ENCODE results near the gene DIS3L2.

Gene DIS3L2, protein sequence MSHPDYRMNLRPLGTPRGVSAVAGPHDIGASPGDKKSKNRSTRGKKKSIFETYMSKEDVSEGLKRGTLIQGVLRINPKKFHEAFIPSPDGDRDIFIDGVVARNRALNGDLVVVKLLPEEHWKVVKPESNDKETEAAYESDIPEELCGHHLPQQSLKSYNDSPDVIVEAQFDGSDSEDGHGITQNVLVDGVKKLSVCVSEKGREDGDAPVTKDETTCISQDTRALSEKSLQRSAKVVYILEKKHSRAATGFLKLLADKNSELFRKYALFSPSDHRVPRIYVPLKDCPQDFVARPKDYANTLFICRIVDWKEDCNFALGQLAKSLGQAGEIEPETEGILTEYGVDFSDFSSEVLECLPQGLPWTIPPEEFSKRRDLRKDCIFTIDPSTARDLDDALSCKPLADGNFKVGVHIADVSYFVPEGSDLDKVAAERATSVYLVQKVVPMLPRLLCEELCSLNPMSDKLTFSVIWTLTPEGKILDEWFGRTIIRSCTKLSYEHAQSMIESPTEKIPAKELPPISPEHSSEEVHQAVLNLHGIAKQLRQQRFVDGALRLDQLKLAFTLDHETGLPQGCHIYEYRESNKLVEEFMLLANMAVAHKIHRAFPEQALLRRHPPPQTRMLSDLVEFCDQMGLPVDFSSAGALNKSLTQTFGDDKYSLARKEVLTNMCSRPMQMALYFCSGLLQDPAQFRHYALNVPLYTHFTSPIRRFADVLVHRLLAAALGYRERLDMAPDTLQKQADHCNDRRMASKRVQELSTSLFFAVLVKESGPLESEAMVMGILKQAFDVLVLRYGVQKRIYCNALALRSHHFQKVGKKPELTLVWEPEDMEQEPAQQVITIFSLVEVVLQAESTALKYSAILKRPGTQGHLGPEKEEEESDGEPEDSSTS

DNA sequence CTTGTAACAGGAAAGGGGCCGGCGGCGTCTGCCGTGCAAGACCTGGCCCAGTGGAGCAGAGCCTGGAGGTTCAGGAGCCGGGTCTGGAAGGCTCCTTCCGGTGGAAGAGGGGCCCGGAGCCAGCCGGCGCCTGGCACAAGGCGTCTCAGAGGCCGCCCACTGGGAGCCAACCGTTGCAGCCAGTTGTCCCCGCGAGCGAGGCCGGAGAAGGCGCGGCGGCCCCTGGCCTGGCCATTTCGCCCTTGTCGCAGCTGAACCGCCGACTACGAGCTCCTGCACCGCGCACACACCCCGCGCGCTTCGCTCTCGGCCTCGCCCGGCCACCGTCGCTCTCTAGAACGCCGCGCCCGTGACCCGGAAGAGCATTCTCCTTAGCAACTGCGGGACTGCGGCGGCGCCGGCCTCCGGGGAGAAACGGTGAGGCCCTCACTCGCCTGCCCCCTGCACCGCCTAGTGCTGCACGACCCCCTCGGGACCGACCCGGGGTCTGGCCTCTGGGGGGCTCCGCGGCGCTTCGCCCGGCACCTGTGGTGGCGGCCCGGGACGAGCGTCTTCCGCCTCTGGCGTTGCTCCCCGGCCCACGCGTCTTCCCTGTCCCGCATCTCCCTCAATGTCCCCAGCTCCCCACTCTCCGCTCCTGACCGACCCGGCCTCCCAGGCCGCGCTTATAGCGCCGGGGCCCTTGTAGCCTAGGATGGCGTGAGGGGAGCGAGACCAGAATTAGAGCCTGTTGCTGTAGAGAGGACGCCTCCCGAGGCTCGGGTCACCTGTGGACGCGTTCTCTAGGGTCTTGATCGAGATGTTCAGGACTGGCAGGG lies at the start of gene DIS3L2:
Gene DIS3L2, plus strand, starts transcription at position 365 of the 818 bp plus-strand sequence. CDS start 53,215 bp downstream, outside the sequence.
- peak; percentile 87 for DNase-seq (ENCODE audit: low spot score)

DNA sequence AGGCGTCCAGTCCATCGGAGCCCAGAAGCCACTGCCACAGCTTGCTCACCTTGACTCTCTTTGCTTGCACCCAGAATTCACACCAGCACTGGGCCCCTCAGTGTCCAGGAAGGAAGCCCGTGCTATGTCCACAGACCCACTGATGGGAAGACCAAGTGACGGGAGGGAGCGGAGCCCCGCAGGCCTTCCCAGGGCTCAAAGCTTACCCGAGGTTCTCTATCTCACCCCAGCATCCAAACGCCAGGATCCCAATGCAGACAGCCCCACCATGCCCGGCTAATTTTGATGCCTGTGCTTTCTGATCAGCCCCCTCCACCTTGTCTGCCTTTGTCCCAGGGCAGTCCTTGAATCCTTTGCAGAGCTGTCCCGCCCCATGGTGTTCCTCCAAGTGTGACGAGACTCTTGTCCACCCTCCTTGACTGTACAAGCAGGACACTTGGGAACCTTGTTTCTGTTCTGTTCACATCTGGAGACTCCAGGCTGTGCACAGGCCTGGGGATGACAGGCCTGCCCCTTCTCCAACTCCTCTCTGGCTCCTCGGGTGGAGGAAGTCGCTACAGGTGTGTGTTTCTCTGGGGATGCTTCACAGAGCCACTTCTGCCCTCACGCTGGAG lies 47.3 kb upstream of the DIS3L2 start:
- no peak for DNase-seq (ENCODE audit: low spot score)

DNA sequence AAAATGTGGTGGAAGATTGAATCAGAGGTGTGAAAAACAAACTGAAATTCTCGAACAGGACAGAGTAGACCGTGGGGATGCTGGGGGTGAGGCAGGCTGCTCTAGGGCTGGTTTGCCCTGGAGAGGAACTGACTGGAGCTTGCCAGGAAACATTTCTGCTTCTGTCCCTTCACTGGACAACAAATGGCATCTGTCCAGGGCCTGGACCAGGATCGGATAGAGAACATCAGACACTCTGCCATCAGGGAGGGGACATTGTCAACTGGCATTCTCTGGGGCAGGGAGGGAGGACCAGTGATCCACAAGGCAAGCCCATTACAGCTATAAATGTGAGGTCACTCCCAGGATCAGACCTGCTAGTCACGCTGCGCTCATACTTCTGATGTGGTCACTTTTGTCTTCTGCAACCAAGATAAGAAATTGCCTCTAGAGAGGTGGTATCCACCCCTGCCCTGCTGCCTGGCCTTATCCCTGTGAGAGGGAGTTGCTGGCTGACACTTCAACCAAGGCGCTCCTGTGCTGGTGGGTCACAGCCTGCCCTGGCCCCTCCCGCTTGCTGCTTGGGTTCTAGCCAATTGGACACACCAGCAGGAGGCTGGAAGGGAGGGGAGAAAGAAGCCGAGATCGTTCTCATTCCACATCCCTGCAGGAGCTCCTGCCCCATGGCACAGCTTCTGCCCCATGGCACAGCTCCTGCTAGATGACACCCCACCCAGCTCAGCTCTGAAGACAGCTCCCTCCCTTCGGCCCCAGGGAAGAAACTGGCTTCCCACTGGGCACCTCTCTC lies 44.0 kb upstream of the DIS3L2 start:
- DNase-seq (ENCODE audit: low spot score): no peak

DNA sequence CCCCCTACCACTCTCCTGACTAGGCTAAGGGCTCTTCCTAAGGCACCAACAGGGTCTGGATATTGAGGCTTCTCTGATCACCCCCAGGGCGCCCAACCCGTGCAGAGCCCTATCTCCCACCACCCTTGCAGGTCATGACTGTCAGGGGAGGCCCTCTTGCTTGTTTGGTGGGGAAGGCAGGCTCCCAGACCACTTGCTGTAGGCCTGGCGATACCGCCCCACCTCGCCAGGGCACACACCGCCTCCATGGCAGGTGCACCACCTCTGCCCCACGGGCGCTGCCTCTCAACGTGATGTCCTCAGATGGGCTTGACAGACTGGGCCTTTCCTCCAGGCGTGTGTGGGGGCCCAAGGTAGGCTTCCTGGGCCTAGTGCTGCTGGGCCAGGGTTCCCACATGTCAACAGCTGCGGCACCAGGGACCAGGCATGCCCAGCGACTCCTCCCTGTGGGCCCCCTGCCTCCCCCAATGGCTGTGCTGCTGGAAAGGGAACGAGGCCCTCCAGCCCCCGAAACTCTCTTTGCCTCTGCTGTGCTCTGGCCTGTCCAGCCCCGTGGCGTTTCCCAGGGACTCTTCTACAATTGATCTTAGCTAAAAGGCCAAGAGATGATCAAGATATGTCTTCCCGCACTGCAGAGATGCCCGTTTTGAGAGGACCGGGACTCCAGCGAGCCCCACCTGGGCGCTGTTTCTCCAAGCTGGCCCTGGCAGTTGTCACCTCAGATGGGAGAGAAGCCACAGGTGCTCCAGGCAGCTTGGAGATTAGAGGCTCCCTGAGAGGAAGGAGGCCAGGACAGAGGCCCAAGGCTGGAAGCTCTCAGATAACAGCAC lies 42.8 kb upstream of the DIS3L2 start:
- no peak for DNase-seq (ENCODE audit: low spot score)

DNA sequence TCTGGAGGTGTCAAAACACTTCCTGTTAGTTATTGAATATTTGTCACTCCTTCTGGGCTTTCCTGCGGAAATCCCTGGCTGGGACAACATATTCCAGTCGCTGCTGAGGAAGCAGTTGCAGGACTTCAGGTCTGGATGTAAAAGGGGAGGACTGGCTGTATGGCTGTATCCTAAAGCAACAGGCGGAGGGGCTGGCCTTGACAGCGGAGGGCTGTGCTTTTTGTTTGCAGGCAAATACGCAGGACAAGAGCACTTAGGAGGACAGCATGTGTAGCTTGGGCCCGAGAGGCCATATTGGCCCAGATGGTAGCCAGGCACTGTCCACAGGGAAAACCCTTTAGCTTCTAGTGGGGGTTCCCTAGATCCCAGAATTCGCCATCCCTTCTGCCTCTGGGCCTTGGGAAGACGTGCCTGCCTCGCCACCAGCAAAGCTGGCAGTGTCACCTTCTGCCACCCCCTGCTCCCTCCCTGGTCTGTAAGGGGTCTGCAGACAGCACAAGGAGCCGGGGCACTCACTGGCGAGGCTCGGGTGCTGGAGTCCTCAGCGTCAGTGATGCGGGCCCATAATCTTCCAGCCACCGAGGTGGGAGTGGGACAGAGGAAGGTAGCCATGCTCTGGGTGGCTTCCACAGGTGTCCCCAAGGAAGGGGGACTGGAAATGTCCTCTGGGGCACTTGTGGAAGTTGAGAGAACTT lies 42.0 kb upstream of the DIS3L2 start:
- DNase-seq (ENCODE audit: low spot score): no peak

DNA sequence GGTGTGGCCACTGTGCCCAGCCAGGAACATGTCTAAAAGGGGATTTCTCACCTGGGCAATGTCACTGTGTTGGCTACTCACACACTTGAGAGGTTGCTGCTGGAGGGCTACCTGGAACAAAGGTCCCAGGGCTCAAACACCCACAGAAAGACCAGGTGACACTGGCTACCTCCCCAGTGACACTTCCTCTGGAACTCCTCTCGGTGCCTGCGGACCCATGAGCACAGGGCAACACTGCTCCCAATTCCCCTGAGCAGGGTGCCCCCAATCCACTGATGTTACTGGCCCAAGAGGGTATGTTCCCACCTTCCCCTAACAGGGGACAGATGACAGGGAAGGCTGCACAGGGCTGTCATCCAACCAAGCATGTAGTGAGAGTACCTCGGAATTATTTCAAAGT lies 41.1 kb upstream of the DIS3L2 start:
- DNase-seq (ENCODE audit: low spot score): no peak

DNA sequence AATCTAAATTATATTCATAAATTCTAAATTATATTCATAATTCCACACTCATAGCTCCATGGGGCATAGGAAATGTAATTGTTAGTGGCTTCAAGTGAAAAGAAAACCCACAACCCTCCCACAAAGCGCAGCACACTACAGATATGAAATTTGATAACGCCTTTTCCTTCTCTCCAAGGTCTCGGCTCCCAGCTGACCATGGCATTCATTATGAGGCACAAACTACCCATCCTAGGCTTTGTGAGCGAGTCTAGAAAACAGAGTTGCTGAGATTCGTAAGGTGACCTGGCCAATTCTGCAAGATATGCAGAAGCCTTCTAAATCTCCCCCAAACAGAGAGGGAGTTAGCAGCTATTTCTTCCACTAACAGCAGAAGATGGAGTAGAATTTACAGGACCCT lies 40.7 kb upstream of the DIS3L2 start:
- DNase-seq (ENCODE audit: low spot score): no peak

DNA sequence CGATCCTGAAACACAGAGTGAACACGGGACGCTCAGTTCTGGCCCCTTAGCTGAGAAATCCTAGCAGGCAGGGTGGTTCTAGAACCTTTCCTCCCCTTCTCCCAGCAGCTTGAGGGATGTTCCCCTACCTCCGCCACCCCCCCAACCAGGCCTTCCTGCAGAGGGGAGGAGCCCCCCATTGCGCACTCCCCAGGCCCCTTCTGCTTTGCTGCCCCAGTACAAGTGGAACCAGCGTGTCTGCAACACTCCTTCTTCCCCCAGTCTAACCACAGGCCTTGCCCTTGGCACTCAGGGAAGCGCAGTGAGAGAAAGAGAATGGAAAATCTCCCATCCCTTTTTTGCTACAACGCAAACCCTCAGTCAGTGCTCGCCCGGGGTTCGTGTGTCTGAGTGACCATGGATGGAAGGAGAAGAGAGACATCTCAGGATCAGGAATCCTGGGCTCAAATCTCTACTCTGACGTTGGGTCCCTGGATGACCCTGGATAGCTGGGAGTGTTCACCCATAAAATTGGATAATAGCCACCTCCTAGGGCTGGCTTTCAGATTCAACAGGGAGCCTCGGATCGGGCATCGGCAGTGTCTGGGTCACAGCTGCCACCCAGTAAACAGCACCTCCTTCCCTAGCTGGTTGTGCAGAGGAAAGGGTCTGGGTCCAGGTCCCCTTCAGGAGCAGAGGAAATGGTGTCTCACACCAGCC lies 39.1 kb upstream of the DIS3L2 start:
- no peak for DNase-seq (ENCODE audit: low spot score)

DNA sequence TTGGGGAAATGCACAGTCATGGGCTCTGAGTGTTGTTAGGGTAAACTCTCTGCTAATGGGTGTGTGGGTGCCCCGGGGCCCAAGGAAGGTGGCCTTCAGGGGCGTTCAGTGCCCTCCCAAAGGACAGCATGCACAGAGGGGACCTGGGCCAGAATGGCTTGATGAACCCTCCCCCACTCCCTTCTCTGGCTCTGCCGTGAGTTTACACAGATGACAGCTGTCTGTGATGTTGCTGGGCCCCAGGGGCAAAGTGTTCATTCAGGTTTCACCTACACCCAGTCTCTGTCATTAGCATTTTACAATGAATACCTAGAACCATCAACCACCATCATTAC lies 38.5 kb upstream of the DIS3L2 start:
- DNase-seq (ENCODE audit: low spot score): no peak

DNA sequence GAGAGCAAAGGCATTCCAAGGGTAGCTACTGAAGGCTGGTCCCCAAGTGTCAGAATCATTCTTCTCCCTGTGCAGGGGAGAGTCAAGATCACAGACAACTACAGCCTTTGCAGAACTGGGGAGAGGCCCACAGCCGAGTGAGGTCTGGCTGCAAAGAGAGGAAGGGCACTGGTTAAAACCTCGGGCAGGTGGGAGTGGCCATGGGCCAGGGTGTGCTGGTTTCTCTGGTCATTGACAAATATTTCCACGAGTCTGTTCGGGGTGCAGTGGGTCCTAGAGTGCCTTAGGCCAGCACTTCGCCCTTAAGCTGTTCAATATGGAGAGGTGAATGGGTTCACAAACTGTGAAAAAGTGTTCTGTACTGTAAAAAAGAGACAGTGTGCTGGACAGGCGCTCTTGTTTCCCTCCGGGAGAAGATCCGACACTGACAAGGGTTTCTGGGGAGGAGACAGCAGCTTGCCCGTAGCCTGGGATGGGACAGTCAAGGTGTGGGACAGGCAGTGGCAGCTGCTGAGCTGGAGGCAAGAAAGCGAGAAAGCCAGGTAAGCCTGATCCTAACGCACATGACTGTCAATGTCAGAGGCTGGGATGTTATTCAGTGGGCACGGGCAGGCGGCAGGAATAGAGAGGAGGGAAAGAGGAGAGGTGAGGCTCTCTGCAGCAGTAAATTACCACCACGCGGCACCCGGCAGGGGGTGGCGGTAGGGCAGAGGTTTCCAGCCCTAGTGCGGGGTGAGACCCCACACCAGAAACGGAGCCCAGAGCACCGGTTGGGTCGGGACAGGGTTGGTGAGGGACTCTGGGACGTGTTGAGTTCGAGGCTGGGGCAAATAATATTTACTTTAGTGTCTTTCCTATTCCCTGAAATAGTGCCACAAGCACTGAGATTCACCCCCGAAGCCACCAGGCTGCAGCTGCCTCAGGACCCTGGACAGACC lies 37.3 kb upstream of the DIS3L2 start:
- no peak for DNase-seq (ENCODE audit: low spot score)

DNA sequence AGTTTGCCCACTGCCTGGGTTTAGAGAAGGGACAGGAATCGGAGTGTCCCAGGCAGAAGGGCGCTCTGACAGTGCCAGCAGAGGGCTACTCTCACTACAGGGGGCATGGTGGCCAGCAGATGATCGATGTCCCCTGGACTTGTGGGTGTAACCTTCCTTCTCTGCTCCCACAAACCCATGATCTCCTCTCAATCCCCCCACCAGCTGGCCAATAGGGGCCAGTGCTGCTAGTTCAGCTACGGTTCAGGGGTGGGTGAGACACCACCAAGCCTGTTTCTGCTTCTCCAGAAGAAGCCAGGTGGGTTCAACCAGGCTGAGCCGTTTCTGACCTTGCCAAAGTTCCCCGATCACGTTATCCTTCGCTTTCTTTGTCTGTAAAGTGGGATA lies 36.6 kb upstream of the DIS3L2 start:
- DNase-seq (ENCODE audit: low spot score): no peak

DNA sequence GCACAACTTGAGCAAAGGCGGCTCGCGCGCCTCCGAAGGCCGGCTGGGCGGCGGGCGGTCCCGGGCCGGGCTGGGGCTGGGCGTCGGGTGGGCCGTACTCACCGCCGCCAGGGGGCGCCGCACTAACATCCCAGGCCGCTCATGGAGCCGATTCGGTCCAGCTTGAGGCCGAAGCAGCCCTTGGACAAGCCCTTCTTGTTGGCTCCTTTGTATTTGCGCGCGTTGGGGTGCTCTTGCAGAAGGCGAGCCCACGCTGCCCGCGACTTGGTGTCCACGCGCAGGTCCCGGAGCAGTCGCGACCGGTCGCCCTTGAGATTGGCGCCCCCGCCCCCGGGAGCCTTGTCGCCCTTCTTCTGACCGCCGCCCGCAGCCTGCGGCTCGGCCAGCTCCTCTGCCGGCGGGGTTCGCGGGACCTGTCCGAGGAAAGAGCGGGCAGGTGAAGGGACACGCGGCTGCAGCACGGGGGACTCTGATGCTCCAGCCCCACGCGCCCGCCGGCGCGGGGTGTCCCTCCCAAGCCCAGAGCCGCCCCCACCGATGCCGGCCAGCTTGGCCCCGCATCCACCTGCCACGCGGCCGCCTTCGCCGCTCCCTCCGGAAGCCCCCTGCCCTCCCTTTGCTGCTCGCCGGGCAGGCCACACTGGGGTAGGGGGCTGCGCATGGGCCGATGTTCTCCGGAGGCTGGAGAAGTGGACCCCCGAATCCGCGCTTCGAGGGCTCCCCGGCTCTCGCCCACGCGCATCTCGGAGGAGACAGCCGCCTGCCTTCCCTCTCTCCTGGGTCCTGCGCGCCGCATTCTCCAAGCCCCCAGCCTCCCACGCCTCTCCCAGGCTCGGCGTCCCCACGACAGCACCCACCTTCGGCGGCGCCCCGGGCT lies 36.0 kb upstream of the DIS3L2 start:
- DNase-seq (ENCODE audit: low spot score): peak; percentile 78

DNA sequence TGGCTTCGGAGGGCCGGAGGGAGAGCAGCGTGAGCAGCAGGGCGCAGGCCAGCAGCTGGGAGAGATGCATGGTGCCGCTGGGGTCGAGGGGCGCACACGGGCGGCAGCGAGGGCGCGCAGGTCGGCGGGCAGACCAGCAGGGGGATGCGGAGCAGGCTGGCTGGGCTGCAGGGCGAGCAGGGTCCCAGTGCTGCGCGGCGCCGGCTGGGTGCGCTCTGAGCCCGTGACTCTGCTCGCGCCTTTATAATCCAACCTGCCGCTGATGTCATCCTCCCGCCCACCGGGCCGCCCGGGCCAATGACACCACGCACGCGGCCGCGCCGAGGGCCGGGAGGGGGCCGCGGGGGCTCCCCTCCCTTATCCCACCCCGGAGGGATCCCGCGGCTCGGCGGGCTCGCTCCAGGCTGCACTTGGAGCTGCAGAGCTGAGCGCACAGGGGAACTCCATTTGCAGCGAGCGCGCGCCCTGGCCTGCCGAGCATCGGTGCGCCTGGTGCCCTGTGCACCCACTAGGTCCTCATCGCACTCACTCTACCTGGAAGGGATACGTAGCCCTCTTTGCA lies 35.3 kb upstream of the DIS3L2 start, which contains the start of gene NPPC:
Gene NPPC, minus strand, starts transcription at position 217 of the 562 bp plus-strand sequence. Its CDS starts 147 bp downstream, at position 70.
- peak; percentile 69 for DNase-seq (ENCODE audit: low spot score)

DNA sequence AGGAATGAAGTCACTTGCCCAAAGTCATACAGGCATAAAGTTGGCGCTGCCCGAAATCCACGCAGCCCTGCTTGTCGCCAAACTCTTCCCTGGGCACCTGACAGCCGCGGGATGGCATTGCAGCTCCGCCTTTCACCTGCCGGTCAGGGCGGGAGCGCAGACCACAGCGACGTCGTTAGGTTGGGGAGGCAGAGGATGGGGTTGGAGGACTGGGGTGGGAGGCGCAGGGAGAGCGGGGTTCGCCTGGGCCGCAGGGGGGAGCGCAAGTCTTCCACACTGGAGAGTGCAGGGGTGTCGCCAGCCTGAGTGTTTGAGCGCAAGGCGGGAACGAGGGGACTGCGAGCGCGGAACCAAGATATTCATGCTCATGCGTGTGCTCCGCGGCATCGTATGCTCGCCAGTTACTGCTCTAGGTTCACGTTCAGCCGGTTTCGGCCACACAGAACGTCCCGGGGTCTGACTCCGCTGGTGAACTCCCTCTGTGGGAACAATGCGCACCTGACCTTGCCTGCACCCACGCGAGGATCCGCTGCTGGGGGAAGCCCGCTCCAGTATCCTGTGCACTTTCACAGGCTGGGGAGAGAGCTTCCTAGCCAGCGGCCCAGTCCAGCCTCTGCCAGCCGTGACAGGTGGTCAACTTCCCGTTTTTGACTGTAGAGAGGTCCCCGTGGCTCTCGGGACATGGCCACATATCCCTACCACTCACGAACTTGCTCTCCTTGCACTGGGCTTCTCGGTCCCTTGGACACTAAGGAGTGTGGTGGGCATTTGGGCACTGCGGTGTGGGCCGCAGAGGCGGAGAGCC lies 34.5 kb upstream of the DIS3L2 start:
- peak; percentile 58 for DNase-seq (ENCODE audit: low spot score)

DNA sequence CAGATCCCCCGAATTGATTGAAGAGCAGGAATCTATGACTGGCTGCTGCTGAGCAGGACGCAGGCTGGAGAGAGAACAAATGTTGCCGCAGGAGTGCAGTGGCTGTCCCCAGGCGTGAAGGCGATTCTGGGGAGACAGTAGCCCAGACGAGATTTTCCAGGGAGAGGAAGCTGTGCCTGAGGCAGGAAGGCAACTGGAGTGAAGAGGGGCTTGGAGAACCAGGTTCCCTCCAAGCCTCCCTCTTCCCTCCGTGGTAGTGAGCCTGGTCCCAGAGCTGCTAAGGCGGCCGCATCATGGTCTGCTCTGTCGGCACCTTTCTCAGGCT lies 34.0 kb upstream of the DIS3L2 start:
- DNase-seq (ENCODE audit: low spot score): no peak

DNA sequence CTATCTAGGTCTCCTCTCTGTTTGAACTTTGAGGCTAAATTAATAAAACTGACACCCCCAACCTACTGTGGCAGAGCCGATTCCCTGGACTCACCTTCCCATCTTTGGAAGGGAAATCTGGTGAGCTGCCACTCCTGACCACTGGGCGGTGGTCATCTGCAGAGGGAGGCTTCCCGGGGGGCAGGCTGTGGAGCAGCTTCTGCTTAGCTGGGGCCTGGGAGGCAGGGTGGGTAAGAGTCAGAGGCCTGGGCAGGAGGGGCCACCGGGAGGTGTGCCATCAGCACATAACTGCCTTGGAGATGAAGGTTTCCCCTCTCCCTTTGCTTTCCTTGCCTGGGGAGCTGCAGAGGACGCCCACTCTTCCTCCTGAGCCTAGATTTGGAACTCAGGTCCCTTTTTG lies 33.0 kb upstream of the DIS3L2 start:
- DNase-seq (ENCODE audit: low spot score): no peak
